Stomach (tissue), 4 donors: ENCODE measurements around the gene PCGF3.

Experiments used
- POLR2A ChIP-seq, 4 donors: fragments of 450-650 bp; IDR thresholded peaks; one replicate each; pipeline ENCODE4 v1.6.1; 2016; ENCODE audit warnings: antibody characterized with exemption in 4 of 4, control low read depth in 2 of 4, mild to moderate bottlenecking in 1 of 4, moderate library complexity in 1 of 4
- TF ChIP-seq, protein P1 (sequence below), 7 experiments: fragments of 450-650 bp in 4 of 7; fragments of 200-600 bp in 3 of 7; sonication (generic) in 3 of 7; IDR thresholded peaks; one replicate each; pipeline ENCODE4 v1.5.1; 2016 to 2019; ENCODE audit warnings: antibody characterized with exemption in 7 of 7, control low read depth in 2 of 7, mild to moderate bottlenecking in 1 of 7

DNA sequence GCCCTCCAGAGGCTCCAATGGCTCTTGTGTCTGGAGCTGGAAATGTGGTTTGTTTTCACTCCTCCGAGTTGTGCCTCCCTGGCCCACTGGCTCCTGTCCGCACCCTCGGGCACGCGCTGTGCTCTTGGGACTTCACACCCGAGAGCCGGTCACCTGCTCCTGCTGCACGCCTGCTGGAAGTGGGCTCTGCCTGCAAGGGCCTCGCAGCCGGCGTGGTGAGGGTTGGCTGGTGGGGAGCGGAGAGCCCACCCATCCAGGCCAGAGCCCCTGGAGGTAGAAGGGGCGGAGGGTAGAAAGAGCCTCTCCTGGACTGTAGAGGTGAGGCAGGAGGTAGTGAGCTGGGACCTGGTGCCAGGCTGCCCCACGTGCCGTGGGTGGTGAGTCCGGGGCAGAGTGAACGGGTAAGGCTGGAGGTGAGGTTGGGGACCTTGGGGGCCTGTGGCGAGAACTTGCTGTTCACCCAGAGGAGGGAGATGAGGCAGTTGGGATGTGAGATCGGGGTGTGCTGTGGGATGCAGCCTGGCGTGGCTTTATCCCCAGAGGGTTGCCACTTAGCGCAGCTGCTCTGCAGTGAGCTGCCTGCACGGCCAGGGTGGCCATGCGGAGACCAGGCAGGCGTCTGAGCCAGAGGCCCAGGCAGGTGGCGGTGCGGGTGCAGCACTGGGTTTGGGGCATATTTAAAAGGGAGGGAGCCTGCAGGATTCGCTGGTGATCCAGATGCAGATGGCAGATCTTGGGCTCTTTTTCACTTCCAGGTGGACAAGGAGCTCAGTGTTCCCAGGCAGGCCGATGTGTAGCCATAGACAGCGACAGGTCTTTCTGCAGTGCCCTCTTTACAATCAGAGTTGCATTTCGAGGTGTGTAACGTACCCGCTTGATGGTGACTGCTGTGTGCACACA, 48.8 kb downstream of the PCGF3 start:
- TF ChIP-seq, protein P1, sequence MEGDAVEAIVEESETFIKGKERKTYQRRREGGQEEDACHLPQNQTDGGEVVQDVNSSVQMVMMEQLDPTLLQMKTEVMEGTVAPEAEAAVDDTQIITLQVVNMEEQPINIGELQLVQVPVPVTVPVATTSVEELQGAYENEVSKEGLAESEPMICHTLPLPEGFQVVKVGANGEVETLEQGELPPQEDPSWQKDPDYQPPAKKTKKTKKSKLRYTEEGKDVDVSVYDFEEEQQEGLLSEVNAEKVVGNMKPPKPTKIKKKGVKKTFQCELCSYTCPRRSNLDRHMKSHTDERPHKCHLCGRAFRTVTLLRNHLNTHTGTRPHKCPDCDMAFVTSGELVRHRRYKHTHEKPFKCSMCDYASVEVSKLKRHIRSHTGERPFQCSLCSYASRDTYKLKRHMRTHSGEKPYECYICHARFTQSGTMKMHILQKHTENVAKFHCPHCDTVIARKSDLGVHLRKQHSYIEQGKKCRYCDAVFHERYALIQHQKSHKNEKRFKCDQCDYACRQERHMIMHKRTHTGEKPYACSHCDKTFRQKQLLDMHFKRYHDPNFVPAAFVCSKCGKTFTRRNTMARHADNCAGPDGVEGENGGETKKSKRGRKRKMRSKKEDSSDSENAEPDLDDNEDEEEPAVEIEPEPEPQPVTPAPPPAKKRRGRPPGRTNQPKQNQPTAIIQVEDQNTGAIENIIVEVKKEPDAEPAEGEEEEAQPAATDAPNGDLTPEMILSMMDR (IDR thresholded peaks at IDR 0.05), result no peak
- TF ChIP-seq POLR2A (IDR thresholded peaks at IDR 0.05), result no peak
